CD4-positive, CD25-positive, alpha-beta regulatory T cell (primary cell): ENCODE measurements around the gene NUP37. TPM values are rescaled to one million over a fixed set of nuclear protein-coding genes. Genes with fewer than 3 reads are reported as not detected.

ENCODE experiments used
- ATAC-seq, 2 donors: fragments of 150-1000 bp; cut with Tn5 transposase; one replicate each; pipeline ENCODE4 v1.10.0; 2021; ENCODE audit warnings: low read depth in 2 of 2, moderate number of reproducible peaks in 2 of 2, moderate library complexity in 1 of 2
- DNase-seq, 3 donors: peaks; one replicate each; pipeline versions ENCODE4 v3.0.0 to v3.0.0-alpha.2; 2012 to 2022; ENCODE audit warnings: mixed read lengths in 1 of 3
- H3K27ac ChIP-seq: one replicate; pipeline ENCODE4 v1.7.0; 2013; ENCODE audit warnings: mild to moderate bottlenecking, low read length; ENCODE audit not compliant: insufficient read depth, poor library complexity, severe bottlenecking
- H3K27me3 ChIP-seq: one replicate; pipeline ENCODE4 v1.7.0; 2013; ENCODE audit warnings: low read length; ENCODE audit not compliant: control insufficient read depth, insufficient read depth
- H3K36me3 ChIP-seq: one replicate; pipeline ENCODE4 v1.7.0; 2013; ENCODE audit warnings: mild to moderate bottlenecking, low read length, moderate library complexity; ENCODE audit not compliant: control insufficient read depth, insufficient read depth
- H3K4me1 ChIP-seq: 2 replicates; pipeline ENCODE4 v1.7.0; 2013; ENCODE audit warnings: mild to moderate bottlenecking, low read length; ENCODE audit not compliant: insufficient read depth, control insufficient read depth, poor library complexity, severe bottlenecking
- H3K4me3 ChIP-seq: one replicate; pipeline ENCODE4 v1.7.0; 2013; ENCODE audit warnings: low read depth, mild to moderate bottlenecking, low read length, moderate library complexity
- H3K9me3 ChIP-seq, 2 experiments: 1 replicate in 1 of 2; 2 replicates in 1 of 2; pipeline ENCODE4 v1.7.0; 2013; ENCODE audit warnings: low read length in 2 of 2, mild to moderate bottlenecking in 1 of 2, moderate library complexity in 1 of 2; ENCODE audit not compliant: control insufficient read depth in 2 of 2
- H3K27ac Mint-ChIP-seq, 3 donors: one replicate each; pipeline ENCODE4 v1.8.0; 2020 to 2022; ENCODE audit warnings: mild to moderate bottlenecking in 3 of 3, mixed read lengths in 3 of 3, moderate library complexity in 2 of 3
- H3K27me3 Mint-ChIP-seq: one replicate; pipeline ENCODE4 v1.8.0; 2022; ENCODE audit warnings: mild to moderate bottlenecking, mixed read lengths
- H3K36me3 Mint-ChIP-seq: one replicate; pipeline ENCODE4 v1.8.0; 2020; ENCODE audit warnings: mixed read lengths
- H3K4me1 Mint-ChIP-seq, 4 donors: one replicate each; pipeline ENCODE4 v1.8.0; 2020 to 2022; ENCODE audit warnings: mixed read lengths in 4 of 4, mild to moderate bottlenecking in 1 of 4
- H3K4me3 Mint-ChIP-seq, 4 donors: one replicate each; pipeline ENCODE4 v1.8.0; 2020 to 2022; ENCODE audit warnings: mild to moderate bottlenecking in 4 of 4, mixed read lengths in 4 of 4, moderate library complexity in 3 of 4
- H3K9me3 Mint-ChIP-seq, 7 donors: one replicate each; pipeline ENCODE4 v1.8.0; 2020 to 2022; ENCODE audit warnings: mixed read lengths in 7 of 7, mild to moderate bottlenecking in 3 of 7, moderate library complexity in 2 of 7
- polyA plus RNA-seq, 4 donors: library from polyadenylated mRNA; unstranded; fragments of 300-500 nt; fragmentation: Illumina TruSeq; gene quantifications; one replicate each; pipeline ENCODE4 v1.2.3, GENCODE V29; 2021
- total RNA-seq: library from RNA; stranded (reverse); gene quantifications from one replicate; pipeline ENCODE4 v1.2.3, GENCODE V29; 2022

The NUP37 gene
- total and polyA plus RNA-seq, 5 donors from 2014 or later = 17.2 to 44.7 (median 40.4) TPM

GRCh38 chr12:102050660-102051430 lies 69.1 kb downstream of the NUP37 start:
- no peak overlapping the region for H3K4me3 Mint-ChIP-seq
- ATAC-seq (no peak), DNase-seq (no peak)
- H3K4me3 ChIP-seq = no peak overlapping the region
- no peaks in the 10 kb centered on the region for H3K27me3 Mint-ChIP-seq
- H3K27me3 ChIP-seq = no peaks in the 10 kb centered on the region
- H3K27ac ChIP-seq = no peak overlapping the region
- peaks cover 0 to 4% (median 0%) of the 10 kb centered on the region in 7 donors for H3K9me3 Mint-ChIP-seq
- no peaks in the 10 kb centered on the region for H3K9me3 ChIP-seq
- H3K36me3 ChIP-seq = peaks cover 80% of the 10 kb centered on the region
- peaks cover 40% of the 10 kb centered on the region for H3K36me3 Mint-ChIP-seq
- peaks cover 8% of the 10 kb centered on the region for H3K4me1 ChIP-seq
- H3K27ac Mint-ChIP-seq = peak overlapping the region; percentile 18 to 77 (median 64)
- H3K4me1 Mint-ChIP-seq = peaks cover 26 to 51% (median 33%) of the 10 kb centered on the region in 4 donors

- no peaks in the 10 kb centered on the region for H3K9me3 Mint-ChIP-seq
- DNase-seq (peak in 2 of 3 donors; percentile 31 to 89), ATAC-seq (peak; percentile 98)
- no peaks in the 10 kb centered on the region for H3K27me3 Mint-ChIP-seq
- Histone ChIP-seq H3K4me3 (peak overlapping the region; percentile 39), H3K27me3 (no peaks in the 10 kb centered on the region), H3K4me1 (peaks cover 16% of the 10 kb centered on the region), H3K36me3 (peaks cover 62% of the 10 kb centered on the region), H3K27ac (peak overlapping the region; percentile 62), H3K9me3 (no peaks in the 10 kb centered on the region)
- peaks cover 8 to 19% (median 10%) of the 10 kb centered on the region in 4 donors for H3K4me1 Mint-ChIP-seq
- H3K27ac Mint-ChIP-seq = peak overlapping the region; percentile 6 to 70 (median 60)
- peak overlapping the region; percentile 3 to 59 (median 24) for H3K4me3 Mint-ChIP-seq
- peaks cover 6% of the 10 kb centered on the region for H3K36me3 Mint-ChIP-seq
Measured at GRCh38 chr12:102043928-102044327, 76.0 kb downstream of the NUP37 start.

- Histone ChIP-seq H3K4me1 (no peaks in the 10 kb centered on the region), H3K27ac (no peak overlapping the region), H3K4me3 (no peak overlapping the region), H3K9me3 (no peaks in the 10 kb centered on the region), H3K36me3 (peaks cover 80% of the 10 kb centered on the region), H3K27me3 (no peaks in the 10 kb centered on the region)
- Mint-ChIP-seq H3K4me3 (no peak overlapping the region), H3K9me3 (no peaks in the 10 kb centered on the region), H3K27ac (no peak overlapping the region), H3K4me1 (peaks cover 2 to 5% (median 4%) of the 10 kb centered on the region in 4 donors), H3K36me3 (peaks cover 64% of the 10 kb centered on the region), H3K27me3 (no peaks in the 10 kb centered on the region)
- DNase-seq (no peak), ATAC-seq (no peak)
Measured at GRCh38 chr12:102033991-102034745, 85.7 kb downstream of the NUP37 start.

GRCh38 chr12:102031852-102032251 lies 88.1 kb downstream of the NUP37 start:
- H3K4me1 ChIP-seq = no peaks in the 10 kb centered on the region
- ATAC-seq (no peak), DNase-seq (no peak)
- no peaks in the 10 kb centered on the region for H3K27me3 ChIP-seq
- peak overlapping the region in 2 of 3 donors; percentile 5 to 73 for H3K27ac Mint-ChIP-seq
- peaks cover 0 to 6% (median 3%) of the 10 kb centered on the region in 4 donors for H3K4me1 Mint-ChIP-seq
- peaks cover 61% of the 10 kb centered on the region for H3K36me3 ChIP-seq
- H3K27me3 Mint-ChIP-seq = no peaks in the 10 kb centered on the region
- H3K27ac ChIP-seq = no peak overlapping the region
- no peak overlapping the region for H3K4me3 ChIP-seq
- H3K9me3 ChIP-seq = no peaks in the 10 kb centered on the region
- peaks cover 53% of the 10 kb centered on the region for H3K36me3 Mint-ChIP-seq
- H3K4me3 Mint-ChIP-seq = no peak overlapping the region
- H3K9me3 Mint-ChIP-seq = no peaks in the 10 kb centered on the region

- Mint-ChIP-seq H3K36me3 (peaks cover 41% of the 10 kb centered on the region), H3K9me3 (no peaks in the 10 kb centered on the region), H3K27ac (no peak overlapping the region), H3K27me3 (no peaks in the 10 kb centered on the region), H3K4me1 (peaks cover 0 to 10% (median 8%) of the 10 kb centered on the region in 4 donors), H3K4me3 (no peak overlapping the region)
- ATAC-seq (no peak), DNase-seq (no peak)
- Histone ChIP-seq H3K4me1 (no peaks in the 10 kb centered on the region), H3K36me3 (peaks cover 58% of the 10 kb centered on the region), H3K4me3 (no peak overlapping the region), H3K27ac (no peak overlapping the region), H3K9me3 (no peaks in the 10 kb centered on the region), H3K27me3 (no peaks in the 10 kb centered on the region)
Measured at GRCh38 chr12:102029141-102029540, 90.8 kb downstream of the NUP37 start.

GRCh38 chr12:102026728-102027127 lies 93.2 kb downstream of the NUP37 start:
- no peaks in the 10 kb centered on the region for H3K9me3 Mint-ChIP-seq
- H3K36me3 Mint-ChIP-seq = peaks cover 26% of the 10 kb centered on the region
- Histone ChIP-seq H3K36me3 (peaks cover 54% of the 10 kb centered on the region), H3K27me3 (no peaks in the 10 kb centered on the region), H3K27ac (no peak overlapping the region), H3K4me1 (no peaks in the 10 kb centered on the region), H3K4me3 (no peak overlapping the region), H3K9me3 (no peaks in the 10 kb centered on the region)
- no peak overlapping the region for H3K27ac Mint-ChIP-seq
- H3K4me3 Mint-ChIP-seq = no peak overlapping the region
- ATAC-seq = no peak
- H3K4me1 Mint-ChIP-seq = peaks cover 0 to 13% (median 10%) of the 10 kb centered on the region in 4 donors
- H3K27me3 Mint-ChIP-seq = no peaks in the 10 kb centered on the region
- no peak for DNase-seq

GRCh38 chr12:102024765-102025164 lies 95.1 kb downstream of the NUP37 start:
- ATAC-seq = no peak
- H3K4me3 Mint-ChIP-seq = no peak overlapping the region
- Histone ChIP-seq H3K27ac (no peak overlapping the region), H3K9me3 (no peaks in the 10 kb centered on the region), H3K4me1 (no peaks in the 10 kb centered on the region), H3K4me3 (no peak overlapping the region), H3K27me3 (no peaks in the 10 kb centered on the region), H3K36me3 (peaks cover 54% of the 10 kb centered on the region)
- DNase-seq = no peak
- H3K4me1 Mint-ChIP-seq = peaks cover 0 to 18% (median 12%) of the 10 kb centered on the region in 4 donors
- no peaks in the 10 kb centered on the region for H3K27me3 Mint-ChIP-seq
- H3K36me3 Mint-ChIP-seq = peaks cover 30% of the 10 kb centered on the region
- H3K27ac Mint-ChIP-seq = no peak overlapping the region
- no peaks in the 10 kb centered on the region for H3K9me3 Mint-ChIP-seq
